Ureter (tissue), 1 donor: ENCODE data around the gene RHO. TPM values are rescaled to one million over a fixed set of nuclear protein-coding genes. Genes with fewer than 3 reads are reported as not detected.
"Not testable (repeated sequence)": the region's sequence is repeated elsewhere in the genome, so short reads cannot be mapped to it uniquely, and the experiment has no call there.

Experiments used
- DNase-seq: peaks from one replicate; pipeline ENCODE4 v3.0.0-alpha.2; 2020; ENCODE audit warnings: low spot score
- total RNA-seq: library from RNA; stranded (reverse); gene quantifications from one replicate; pipeline ENCODE4 v1.2.4, GENCODE V29; 2023
- donor health status: DM: yes; HTN: yes; CAD: no.

Gene RHO
- total RNA-seq, 1 donor from 2014 or later: not detected

GRCh38 chr3:129499604-129500333 is 28.7 kb upstream of the RHO start:
- DNase-seq: not testable (repeated sequence)

GRCh38 chr3:129500334-129500658 is 28.1 kb upstream of the RHO start:
- DNase-seq: no peak

GRCh38 chr3:129501630-129502029 is 26.8 kb upstream of the RHO start:
- no peak for DNase-seq

- DNase-seq: no peak
Observed at GRCh38 chr3:129502641-129503408, 25.6 kb upstream of the RHO start.

GRCh38 chr3:129503471-129504291 is 24.8 kb upstream of the RHO start:
- no peak for DNase-seq

- DNase-seq: no peak
Observed at GRCh38 chr3:129504471-129505100, 23.9 kb upstream of the RHO start.

- DNase-seq: no peak
Observed at GRCh38 chr3:129505341-129505740, 23.1 kb upstream of the RHO start.

- DNase-seq: no peak
Observed at GRCh38 chr3:129506231-129506742, 22.2 kb upstream of the RHO start.

GRCh38 chr3:129507181-129507831 is 21.1 kb upstream of the RHO start:
- DNase-seq: no peak

GRCh38 chr3:129512595-129512994 is 15.8 kb upstream of the RHO start:
- DNase-seq: no peak

- DNase-seq: no peak
Observed at GRCh38 chr3:129513705-129514104, 14.7 kb upstream of the RHO start.

GRCh38 chr3:129514110-129514509 is 14.3 kb upstream of the RHO start:
- DNase-seq: no peak

- no peak for DNase-seq
Observed at GRCh38 chr3:129514563-129514962, 13.9 kb upstream of the RHO start.

- DNase-seq: not testable (repeated sequence)
Observed at GRCh38 chr3:129515108-129515820, 13.2 kb upstream of the RHO start.

GRCh38 chr3:129515821-129516432 is 12.5 kb upstream of the RHO start:
- not testable (repeated sequence) for DNase-seq

GRCh38 chr3:129517516-129517915 is 10.9 kb upstream of the RHO start:
- DNase-seq: no peak

- DNase-seq: no peak
Observed at GRCh38 chr3:129518038-129518561, 10.3 kb upstream of the RHO start.

- DNase-seq: no peak
Observed at GRCh38 chr3:129518581-129518980, 9.9 kb upstream of the RHO start.

GRCh38 chr3:129519449-129519848 is 9.0 kb upstream of the RHO start:
- no peak for DNase-seq
